K562 (cell line): Measurements from ENCODE around the gene SERPINE1. TPM values are rescaled to one million over a fixed set of nuclear protein-coding genes. Genes with fewer than 3 reads are reported as not detected.

Experiments used
- ATAC-seq: fragments of 200-7000 bp; cut with Tn5 transposase; 3 replicates; pipeline ENCODE4 v1.9.1; 2020; ENCODE audit warnings: moderate library complexity
- BruUV-seq: library from RNA; stranded (reverse); fragments of 400-500 nt; replicated peaks from 2 replicates; lab custom pipeline; 2021; lab: Mats Ljungman, UMichigan
- CTCF ChIA-PET: fragments of 300-600 bp; formaldehyde crosslinking; extraction: SDS; loops from one replicate; lab custom pipeline; 2021; ENCODE audit warnings: low intra/inter-chr PET ratio; lab: Yijun Ruan, JAX
- POLR2A ChIA-PET: fragments of 300-600, 350-650 bp; sonication (Branson Sonifier 250); formaldehyde crosslinking; extraction: SDS; loops from one replicate; lab custom pipeline; 2021; ENCODE audit warnings: antibody characterized with exemption, inconsistent platforms; lab: Yijun Ruan, JAX
- DNase-seq, 4 experiments: peaks; one replicate each; pipeline versions ENCODE4 v3.0.0 to v3.0.0-alpha.2; 2011 to 2018; ENCODE audit warnings: low spot score in 3 of 4, mixed read lengths in 3 of 4; ENCODE audit errors: extremely low read depth in 1 of 4
- FAIRE-seq: peaks from 2 replicates; lab custom pipeline; 2011; peaks lifted over from hg19 to GRCh38; lab: Jason Lieb, UNC
- H2AFZ ChIP-seq: 2 replicates; pipeline ENCODE4 v1.6.0; 2011; ENCODE audit warnings: low read depth, low read length, control low read depth, inconsistent platforms
- H3K27ac ChIP-seq: fragments of 200-600 bp; 3 replicates; pipeline ENCODE4 v1.8.0; 2011; ENCODE audit warnings: low read depth, mild to moderate bottlenecking, control low read depth, inconsistent platforms, low read length, moderate library complexity, mixed read lengths; ENCODE audit errors: extremely low read depth
- H3K27me3 ChIP-seq, 2 experiments: fragments of 300-600 bp in 1 of 2; 2 replicates in 1 of 2; 3 replicates in 1 of 2; pipeline versions ENCODE4 v1.6.0 to v1.8.0; 2011; ENCODE audit warnings: inconsistent platforms in 2 of 2, low read length in 2 of 2, mild to moderate bottlenecking in 1 of 2, mixed read lengths in 1 of 2, moderate library complexity in 1 of 2; ENCODE audit not compliant: control insufficient read depth in 2 of 2, insufficient read depth in 2 of 2
- H3K36me3 ChIP-seq: fragments of 300-600 bp; 3 replicates; pipeline ENCODE4 v1.8.0; 2011; ENCODE audit warnings: mild to moderate bottlenecking, low read length, inconsistent platforms; ENCODE audit not compliant: control insufficient read depth, insufficient read depth
- H3K4me1 ChIP-seq, 2 experiments: fragments of 200-600 bp in 1 of 2; replicated peaks in 1 of 2; 2 replicates in 1 of 2; 3 replicates in 1 of 2; pipeline versions ENCODE4 v1.5.1 to v1.8.0; 2011; ENCODE audit warnings: inconsistent platforms in 2 of 2, low read length in 2 of 2, mild to moderate bottlenecking in 1 of 2, mixed read lengths in 1 of 2, moderate library complexity in 1 of 2; ENCODE audit not compliant: control insufficient read depth in 2 of 2, insufficient read depth in 2 of 2
- H3K4me2 ChIP-seq: 2 replicates; pipeline ENCODE4 v1.6.1; 2011; ENCODE audit warnings: low read length, control low read depth, inconsistent platforms, mixed read lengths; ENCODE audit not compliant: insufficient read depth
- H3K4me3 ChIP-seq: fragments of 200-600 bp; sonication (generic), shearing (Covaris generic); 2 replicates; pipeline ENCODE4 v1.5.1; 2016; ENCODE audit warnings: control low read depth, inconsistent platforms
- H3K79me2 ChIP-seq: fragments of 200-600 bp; 3 replicates; pipeline ENCODE4 v1.8.0; 2011; ENCODE audit warnings: low read length, inconsistent platforms; ENCODE audit not compliant: control insufficient read depth, insufficient read depth
- H3K9ac ChIP-seq, 2 experiments: 2 replicates each; pipeline versions ENCODE4 v1.6.0 to v1.6.1; 2011; ENCODE audit warnings: low read depth in 2 of 2, low read length in 2 of 2, control low read depth in 1 of 2, inconsistent platforms in 1 of 2, mild to moderate bottlenecking in 1 of 2, mixed read lengths in 1 of 2; ENCODE audit not compliant: insufficient read depth in 1 of 2
- H3K9me1 ChIP-seq: one replicate; pipeline ENCODE4 v1.6.0; 2011; ENCODE audit warnings: inconsistent platforms, mild to moderate bottlenecking, low read length, moderate library complexity; ENCODE audit not compliant: control insufficient read depth, insufficient read depth
- H3K9me3 ChIP-seq: replicated peaks from 2 replicates; pipeline ENCODE4 v1.5.1; 2011; ENCODE audit warnings: low read depth, low read length, inconsistent platforms; ENCODE audit not compliant: control insufficient read depth, insufficient read depth
- H4K20me1 ChIP-seq: replicated peaks from 2 replicates; pipeline ENCODE4 v1.6.1; 2011; ENCODE audit warnings: low read length, inconsistent platforms, mixed read lengths; ENCODE audit not compliant: control insufficient read depth, insufficient read depth
- CREM ChIP-seq: IDR thresholded peaks from 2 replicates; pipeline ENCODE4 v1.6.1; 2014; ENCODE audit warnings: antibody characterized with exemption, low read depth
- GABPB1 ChIP-seq: sonication (generic); formaldehyde crosslinking; IDR thresholded peaks from 2 replicates; pipeline ENCODE4 v1.8.0; 2022; ENCODE audit warnings: mild to moderate bottlenecking, missing genetic modification reagents
- NR3C1 ChIP-seq: sonication (generic); formaldehyde crosslinking; IDR thresholded peaks from 2 replicates; pipeline ENCODE4 v1.8.1; 2022; ENCODE audit warnings: missing genetic modification reagents
- OTX1 ChIP-seq: fragments of 450-650 bp; formaldehyde crosslinking; IDR thresholded peaks from 2 replicates; pipeline ENCODE4 v1.4.0; 2022; ENCODE audit warnings: mild to moderate bottlenecking
- POLR2G ChIP-seq: fragments of 200-400 bp; formaldehyde crosslinking; IDR thresholded peaks from 2 replicates; pipeline ENCODE4 v1.6.1; 2017; ENCODE audit warnings: low read depth, mild to moderate bottlenecking, antibody characterized with exemption, low read length, moderate library complexity
- RBFOX2 ChIP-seq: fragments of 200-400 bp; formaldehyde crosslinking; IDR thresholded peaks from 2 replicates; pipeline ENCODE4 v1.6.1; 2017; ENCODE audit warnings: low read depth, mild to moderate bottlenecking, low read length, moderate library complexity
- SP2 ChIP-seq: IDR thresholded peaks from 2 replicates; pipeline ENCODE4 v1.6.1; 2011; ENCODE audit warnings: mild to moderate bottlenecking, low read depth, low read length, moderate library complexity; ENCODE audit not compliant: poor library complexity, severe bottlenecking; ENCODE audit errors: extremely low read depth
- SUPT5H ChIP-seq: fragments of 450-650 bp; IDR thresholded peaks from 2 replicates; pipeline ENCODE4 v1.6.1; 2016
- TEAD2 ChIP-seq: fragments of 450-650 bp; IDR thresholded peaks from 2 replicates; pipeline ENCODE4 v1.6.1; 2016; ENCODE audit warnings: missing genetic modification characterization, control low read depth, missing compliant biosample characterization
- XRCC4 ChIP-seq: IDR thresholded peaks from one replicate; pipeline ENCODE4 v1.6.1; 2011; ENCODE audit not compliant: insufficient read depth, insufficient read length; ENCODE audit errors: extremely low read depth
- ZNF324 ChIP-seq: fragments of 250-450 bp; sonication (Bioruptor Pico); IDR thresholded peaks from 2 replicates; pipeline ENCODE4 v1.4.0; 2020; ENCODE audit warnings: mild to moderate bottlenecking
- ZNF584 ChIP-seq: fragments of 200-800 bp; sonication (Bioruptor generic); IDR thresholded peaks from 2 replicates; pipeline ENCODE4 v1.6.1; 2016; ENCODE audit warnings: low read depth, mild to moderate bottlenecking, missing genetic modification characterization, missing compliant biosample characterization
- WGBS: fragments of 100-300 bp; shearing (Covaris generic); methylation state at CpG from one replicate; pipeline ENCODE4 v1.1.6; 2016; ENCODE audit warnings: low coverage, mixed read lengths; ENCODE audit not compliant: insufficient coverage; ENCODE audit errors: missing lambda C conversion rate; 5-methylcytosine and 5-hydroxymethylcytosine counted together
- in situ Hi-C: fragments of 300-500 bp; cut with MboI; formaldehyde crosslinking; loops from 4 replicates; pipeline ENCODE4 v1.15.0; 2018; ENCODE audit warnings: inconsistent platforms, mixed read lengths
- intact Hi-C: fragments of 100-400 bp; cut with micrococcal nuclease; formaldehyde crosslinking; loops from 2 replicates; pipeline ENCODE4 v1.14.2; 2022
- polyA plus RNA-seq, 8 experiments: library from polyadenylated mRNA; depleted of rRNA in 4 of 8; stranded (reverse) in 5 of 8; unstranded in 3 of 8; fragments of >200 nt; fragmentation: Nextera tagmentation in 2 of 8; fragmentation: Illumina TruSeq in 1 of 8; extraction: Ambion mirVana in 2 of 8; extraction: Trizol in 1 of 8; gene quantifications; 2 replicates each; pipeline versions ENCODE4 v1.2.1 to v1.2.3, GENCODE V29; 2011 to 2014; ENCODE audit warnings: inconsistent platforms in 1 of 8, missing spikeins in 1 of 8
- total RNA-seq, 7 experiments: library from RNA; depleted of rRNA in 6 of 7; stranded (reverse); fragments of >200 nt in 6 of 7; fragmentation: Illumina TruSeq in 2 of 7; extraction: Trizol in 2 of 7; gene quantifications; 2 replicates each; pipeline versions ENCODE4 v1.2.1 to v1.2.3, GENCODE V29; 2011 to 2021; ENCODE audit warnings: low replicate concordance in 1 of 7
- TF ChIP-seq, protein P1 (sequence below): fragments of 250-450 bp; sonication (Bioruptor Pico); IDR thresholded peaks from 2 replicates; pipeline ENCODE4 v1.8.0; 2022; ENCODE audit warnings: moderate library complexity, mild to moderate bottlenecking, inconsistent platforms
- TF ChIP-seq, protein P2 (sequence below), 2 experiments: fragments of 450-650 bp in 1 of 2; sonication (generic) in 1 of 2; formaldehyde crosslinking; conservative IDR thresholded peaks; 2 replicates each; pipeline versions ENCODE4 v1.4.0 to v1.8.1; 2020 to 2022; ENCODE audit warnings: mild to moderate bottlenecking in 1 of 2, missing genetic modification reagents in 1 of 2
- TF ChIP-seq, protein P3 (sequence below): sonication (generic); formaldehyde crosslinking; IDR thresholded peaks from 2 replicates; pipeline ENCODE4 v1.8.0; 2022; ENCODE audit warnings: missing genetic modification reagents, mild to moderate bottlenecking, moderate library complexity, borderline replicate concordance
- TF ChIP-seq, protein P4 (sequence below): sonication (generic); formaldehyde crosslinking; IDR thresholded peaks from 2 replicates; pipeline ENCODE4 v1.4.0; 2020; ENCODE audit warnings: mild to moderate bottlenecking, missing genetic modification reagents

The SERPINE1 gene
- total and polyA plus RNA-seq, 9 of the 15 experiments (the other 6 are each of a cell fraction or from before 2014, with no cell fraction given): 0.22 to 4.8 (median 0.91) TPM

DNA sequence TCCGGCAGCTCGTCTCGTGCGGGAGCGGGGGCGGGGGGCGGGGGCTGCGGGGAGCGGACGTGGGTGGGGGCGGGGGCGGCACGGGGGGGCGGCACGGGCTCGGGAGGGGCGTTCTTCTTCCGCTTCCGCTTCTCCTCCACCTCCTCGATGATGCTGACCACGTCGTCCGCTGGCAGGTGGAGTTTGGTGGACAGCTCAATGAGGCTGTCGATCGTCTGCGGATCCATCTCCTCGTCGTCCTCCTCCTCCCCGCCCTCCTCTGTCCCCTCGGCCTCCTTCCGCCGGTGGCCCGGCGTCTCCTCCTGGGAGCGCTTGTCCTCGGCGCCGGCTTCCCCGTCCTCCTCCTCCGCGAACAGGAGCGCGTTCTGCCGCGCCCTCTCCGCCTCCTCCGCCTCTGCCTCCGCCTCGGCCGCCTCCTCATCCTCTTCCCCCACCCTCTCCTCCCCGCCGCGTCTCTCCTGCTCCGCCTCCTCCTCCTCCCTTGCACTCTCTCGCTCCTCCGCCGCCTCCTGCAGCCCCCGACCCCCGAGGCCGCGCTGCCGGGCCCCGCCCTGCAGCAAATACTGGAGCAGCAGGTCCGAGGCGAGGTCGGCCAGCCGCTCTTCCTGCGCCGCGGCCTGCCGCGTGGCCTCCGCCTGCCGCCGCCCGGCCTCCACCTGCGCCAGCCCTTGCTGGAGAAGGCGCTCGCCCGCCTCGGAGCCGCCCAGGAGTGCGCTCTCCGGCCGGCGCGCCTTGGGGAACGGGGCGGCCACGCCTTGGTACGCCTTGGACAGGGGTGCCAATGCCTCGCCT is 36.6 kb downstream of the SERPINE1 start:
- H4K20me1 ChIP-seq: peaks cover 12% of the 10 kb centered on the region
- H3K9me1 ChIP-seq: no peaks in the 10 kb centered on the region
- peak overlapping the region; percentile 71 for H3K4me2 ChIP-seq
- peaks cover 20 to 57% of the 10 kb centered on the region in 2 experiments; a peak in 4 of 5 replicates for H3K4me1 ChIP-seq
- BruUV-seq: no TSS peak
- WGBS: under 1% methylated on average over 47 of the region's 92 CpGs
- peaks cover 22% of the 10 kb centered on the region; the same call in 1 of the 3 replicates for H3K36me3 ChIP-seq
- FAIRE-seq: no peak
- POLR2A ChIA-PET: interaction anchor here (0.6 to 0.7 kb wide), 3 partner anchors 14 to 628 kb away, joined by 3 read pairs; no protein-coding TSS in a partner anchor
- peak overlapping the region in 1 of 2 experiments; percentile 90; a peak in 3 of 4 replicates for H3K9ac ChIP-seq
- no peaks in the 10 kb centered on the region for H3K79me2 ChIP-seq
- intact Hi-C loops: no loop called here
- peak; percentile 74 to 79 (median 78) for DNase-seq
- ATAC-seq: peak; percentile 53
- peak overlapping the region; percentile 35 for H3K4me3 ChIP-seq
- peaks cover 5 to 15% of the 10 kb centered on the region in 2 experiments; a peak in 2 of 5 replicates for H3K27me3 ChIP-seq
- H2AFZ ChIP-seq: peak overlapping the region; percentile 79
- H3K27ac ChIP-seq: no peak overlapping the region; the same call in 1 of the 3 replicates
- in situ Hi-C loops: no loop called here
- CTCF ChIA-PET: no interaction called here
- H3K9me3 ChIP-seq: no peaks in the 10 kb centered on the region
- TF ChIP-seq ZNF584 (CRISPR knock-in tag): no peak
- TF ChIP-seq OTX1 (CRISPR knock-in tag): 0 out of 2 replicates have a peak, but pooled peaks have one; percentile 5
- TF ChIP-seq POLR2G: peak; percentile 74
- no peak for TF ChIP-seq TEAD2 (tag)
- peak; percentile 52; the same call in 1 of the 2 replicates for TF ChIP-seq SUPT5H
- TF ChIP-seq, protein P1, sequence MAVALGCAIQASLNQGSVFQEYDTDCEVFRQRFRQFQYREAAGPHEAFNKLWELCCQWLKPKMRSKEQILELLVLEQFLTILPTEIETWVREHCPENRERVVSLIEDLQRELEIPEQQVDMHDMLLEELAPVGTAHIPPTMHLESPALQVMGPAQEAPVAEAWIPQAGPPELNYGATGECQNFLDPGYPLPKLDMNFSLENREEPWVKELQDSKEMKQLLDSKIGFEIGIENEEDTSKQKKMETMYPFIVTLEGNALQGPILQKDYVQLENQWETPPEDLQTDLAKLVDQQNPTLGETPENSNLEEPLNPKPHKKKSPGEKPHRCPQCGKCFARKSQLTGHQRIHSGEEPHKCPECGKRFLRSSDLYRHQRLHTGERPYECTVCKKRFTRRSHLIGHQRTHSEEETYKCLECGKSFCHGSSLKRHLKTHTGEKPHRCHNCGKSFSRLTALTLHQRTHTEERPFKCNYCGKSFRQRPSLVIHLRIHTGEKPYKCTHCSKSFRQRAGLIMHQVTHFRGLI (CRISPR knock-in tag): no peak
- TF ChIP-seq, protein P2, sequence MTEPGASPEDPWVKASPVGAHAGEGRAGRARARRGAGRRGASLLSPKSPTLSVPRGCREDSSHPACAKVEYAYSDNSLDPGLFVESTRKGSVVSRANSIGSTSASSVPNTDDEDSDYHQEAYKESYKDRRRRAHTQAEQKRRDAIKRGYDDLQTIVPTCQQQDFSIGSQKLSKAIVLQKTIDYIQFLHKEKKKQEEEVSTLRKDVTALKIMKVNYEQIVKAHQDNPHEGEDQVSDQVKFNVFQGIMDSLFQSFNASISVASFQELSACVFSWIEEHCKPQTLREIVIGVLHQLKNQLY (CRISPR knock-in tag; conservative IDR thresholded peaks at IDR 0.05): no peak
- TF ChIP-seq CREM: peak; percentile 62
- TF ChIP-seq GABPB1: 0 out of 2 replicates have a peak, but pooled peaks have one; percentile 41
- no peak for TF ChIP-seq XRCC4
- peak; percentile 65 for TF ChIP-seq RBFOX2
- no peak for TF ChIP-seq ZNF324
- TF ChIP-seq, protein P3, sequence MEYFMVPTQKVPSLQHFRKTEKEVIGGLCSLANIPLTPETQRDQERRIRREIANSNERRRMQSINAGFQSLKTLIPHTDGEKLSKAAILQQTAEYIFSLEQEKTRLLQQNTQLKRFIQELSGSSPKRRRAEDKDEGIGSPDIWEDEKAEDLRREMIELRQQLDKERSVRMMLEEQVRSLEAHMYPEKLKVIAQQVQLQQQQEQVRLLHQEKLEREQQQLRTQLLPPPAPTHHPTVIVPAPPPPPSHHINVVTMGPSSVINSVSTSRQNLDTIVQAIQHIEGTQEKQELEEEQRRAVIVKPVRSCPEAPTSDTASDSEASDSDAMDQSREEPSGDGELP (CRISPR knock-in tag): 0 out of 2 replicates have a peak, but pooled peaks have one; percentile 53
- TF ChIP-seq NR3C1 (CRISPR knock-in tag): peak; percentile 61; the same call in 1 of the 2 replicates
- no peak for TF ChIP-seq SP2
- TF ChIP-seq, protein P4, sequence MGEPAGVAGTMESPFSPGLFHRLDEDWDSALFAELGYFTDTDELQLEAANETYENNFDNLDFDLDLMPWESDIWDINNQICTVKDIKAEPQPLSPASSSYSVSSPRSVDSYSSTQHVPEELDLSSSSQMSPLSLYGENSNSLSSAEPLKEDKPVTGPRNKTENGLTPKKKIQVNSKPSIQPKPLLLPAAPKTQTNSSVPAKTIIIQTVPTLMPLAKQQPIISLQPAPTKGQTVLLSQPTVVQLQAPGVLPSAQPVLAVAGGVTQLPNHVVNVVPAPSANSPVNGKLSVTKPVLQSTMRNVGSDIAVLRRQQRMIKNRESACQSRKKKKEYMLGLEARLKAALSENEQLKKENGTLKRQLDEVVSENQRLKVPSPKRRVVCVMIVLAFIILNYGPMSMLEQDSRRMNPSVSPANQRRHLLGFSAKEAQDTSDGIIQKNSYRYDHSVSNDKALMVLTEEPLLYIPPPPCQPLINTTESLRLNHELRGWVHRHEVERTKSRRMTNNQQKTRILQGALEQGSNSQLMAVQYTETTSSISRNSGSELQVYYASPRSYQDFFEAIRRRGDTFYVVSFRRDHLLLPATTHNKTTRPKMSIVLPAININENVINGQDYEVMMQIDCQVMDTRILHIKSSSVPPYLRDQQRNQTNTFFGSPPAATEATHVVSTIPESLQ (CRISPR knock-in tag): no peak
